Activated naive CD4-positive, alpha-beta T cell treated with anti-CD3 and anti-CD28 coated beads for 36 hours (primary cell): ENCODE measurements around the gene LTF. TPM values are rescaled to one million over a fixed set of nuclear protein-coding genes. Genes with fewer than 3 reads are reported as not detected.

Experiments
- CTCF ChIA-PET: fragments of 350-600 bp; sonication (Branson Sonifier 250); formaldehyde crosslinking; loops from one replicate; lab custom pipeline; 2021; ENCODE audit warnings: antibody characterized with exemption; lab: Charles Lee
- DNase-seq: peaks from one replicate; pipeline ENCODE4 v3.0.0-alpha.2; 2020
- H3K27ac Mint-ChIP-seq: one replicate; pipeline ENCODE4 v1.8.0; 2021; ENCODE audit warnings: mild to moderate bottlenecking, mixed read lengths
- H3K27me3 Mint-ChIP-seq: one replicate; pipeline ENCODE4 v1.8.0; 2021; ENCODE audit warnings: low read depth, mixed read lengths
- H3K36me3 Mint-ChIP-seq: one replicate; pipeline ENCODE4 v1.8.0; 2021; ENCODE audit warnings: low read depth, mixed read lengths
- H3K4me1 Mint-ChIP-seq: one replicate; pipeline ENCODE4 v1.8.0; 2021; ENCODE audit warnings: low read depth, mixed read lengths
- H3K4me3 Mint-ChIP-seq: one replicate; pipeline ENCODE4 v1.8.0; 2021; ENCODE audit warnings: mild to moderate bottlenecking, moderate library complexity, mixed read lengths
- H3K9me3 Mint-ChIP-seq: one replicate; pipeline ENCODE4 v1.8.0; 2021; ENCODE audit warnings: mixed read lengths
- intact Hi-C: fragments of 100-400 bp; cut with micrococcal nuclease; formaldehyde crosslinking; loops from one replicate; pipeline ENCODE4 v1.15.1; 2023
- total RNA-seq, 2 experiments: library from RNA; stranded (reverse); gene quantifications; one replicate each; pipeline ENCODE4 v1.2.3, GENCODE V29; 2021

Gene LTF
- total RNA-seq, 2 experiments from 2014 or later = not detected

GRCh38 chr3:46463120-46463867, 1.4 kb downstream of the LTF start:
- CTCF ChIA-PET = interaction anchor here (0.9 to 1.3 kb wide), 2 partner anchors 19 to 26 kb away, joined by 4 to 6 read pairs; no protein-coding TSS in a partner anchor
- no peak overlapping the region for H3K27ac Mint-ChIP-seq
- H3K9me3 Mint-ChIP-seq = no peaks in the 10 kb centered on the region
- H3K4me1 Mint-ChIP-seq = no peaks in the 10 kb centered on the region
- DNase-seq = no peak
- no peak overlapping the region for H3K4me3 Mint-ChIP-seq
- peaks cover 37% of the 10 kb centered on the region for H3K27me3 Mint-ChIP-seq
- intact Hi-C loops = no loop called here
- no peaks in the 10 kb centered on the region for H3K36me3 Mint-ChIP-seq

DNA sequence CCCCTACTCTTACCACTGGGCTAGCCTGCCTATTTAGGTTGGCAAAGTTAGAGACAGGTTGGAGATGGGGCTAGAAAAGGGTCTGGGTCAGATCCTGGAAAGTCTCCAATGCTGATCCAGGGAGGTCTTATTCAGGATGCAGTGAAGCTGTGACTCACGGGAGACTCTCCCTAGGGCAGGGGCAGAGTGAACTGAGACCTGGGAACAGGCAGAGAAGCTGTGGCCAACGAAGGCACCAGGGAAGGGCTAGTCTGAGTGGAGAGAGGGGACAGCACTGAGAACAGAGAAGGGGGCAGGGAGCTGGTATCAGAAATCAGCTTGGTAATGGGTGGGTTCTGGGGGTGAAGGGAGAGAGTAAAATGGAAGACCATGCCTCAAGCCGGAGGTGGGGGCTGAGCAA, 2.2 kb downstream of the LTF start:
- Mint-ChIP-seq H3K27me3 (peaks cover 37% of the 10 kb centered on the region), H3K4me1 (no peaks in the 10 kb centered on the region), H3K36me3 (no peaks in the 10 kb centered on the region), H3K9me3 (no peaks in the 10 kb centered on the region), H3K4me3 (no peak overlapping the region), H3K27ac (no peak overlapping the region)
- DNase-seq = no peak
- intact Hi-C loops = no loop called here
- CTCF ChIA-PET = interaction anchor here (0.9 to 1.3 kb wide), 4 partner anchors 10 to 27 kb away, joined by 3 to 6 read pairs (median 4); no protein-coding TSS in a partner anchor

- H3K36me3 Mint-ChIP-seq = no peaks in the 10 kb centered on the region
- no peaks in the 10 kb centered on the region for H3K9me3 Mint-ChIP-seq
- intact Hi-C loops = no loop called here
- CTCF ChIA-PET = interaction anchor here (0.9 to 1.3 kb wide), 4 partner anchors 10 to 28 kb away, joined by 3 to 6 read pairs (median 4); no protein-coding TSS in a partner anchor
- no peak overlapping the region for H3K4me3 Mint-ChIP-seq
- DNase-seq = no peak
- H3K27me3 Mint-ChIP-seq = peaks cover 37% of the 10 kb centered on the region
- no peak overlapping the region for H3K27ac Mint-ChIP-seq
- no peaks in the 10 kb centered on the region for H3K4me1 Mint-ChIP-seq
Observed at GRCh38 chr3:46462111-46462510, 2.6 kb downstream of the LTF start.

DNA sequence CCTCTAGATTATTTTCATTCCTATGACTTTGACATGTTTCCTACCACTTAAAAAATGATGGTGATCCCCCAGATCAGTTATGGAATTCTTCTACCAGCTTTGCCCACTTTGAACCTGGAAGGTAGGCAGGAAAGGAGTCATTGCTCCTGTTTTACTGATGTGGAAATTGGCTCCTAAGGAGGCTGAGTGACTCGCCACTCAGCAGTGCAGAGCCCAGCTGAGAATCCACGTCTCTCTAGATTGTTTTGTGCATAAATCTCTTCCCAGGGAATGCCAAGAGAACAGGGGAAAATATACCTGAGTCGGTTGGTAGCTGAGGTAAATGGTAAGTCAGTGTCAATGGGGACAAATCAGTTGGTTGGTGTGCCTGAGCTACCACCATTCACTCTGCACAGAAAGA, 4.7 kb downstream of the LTF start:
- Mint-ChIP-seq H3K4me1 (no peaks in the 10 kb centered on the region), H3K27ac (no peak overlapping the region), H3K9me3 (no peaks in the 10 kb centered on the region), H3K27me3 (peaks cover 29% of the 10 kb centered on the region), H3K4me3 (no peak overlapping the region), H3K36me3 (no peaks in the 10 kb centered on the region)
- CTCF ChIA-PET = no interaction called here
- no peak for DNase-seq
- intact Hi-C loops = no loop called here

- CTCF ChIA-PET = no interaction called here
- no peaks in the 10 kb centered on the region for H3K9me3 Mint-ChIP-seq
Observed at GRCh38 chr3:46456118-46456517, 8.6 kb downstream of the LTF start.

GRCh38 chr3:46455231-46456115, 9.2 kb downstream of the LTF start:
- H3K27me3 Mint-ChIP-seq = peaks cover 2% of the 10 kb centered on the region
- no peaks in the 10 kb centered on the region for H3K4me1 Mint-ChIP-seq
- intact Hi-C loops = no loop called here
- no peaks in the 10 kb centered on the region for H3K9me3 Mint-ChIP-seq
- no peak for DNase-seq
- H3K27ac Mint-ChIP-seq = no peak overlapping the region
- no peak overlapping the region for H3K4me3 Mint-ChIP-seq
- no peaks in the 10 kb centered on the region for H3K36me3 Mint-ChIP-seq
- CTCF ChIA-PET = no interaction called here

More at GRCh38 chr3:46456118-46456517, 8.6 kb downstream of the LTF start:
- DNase-seq = no peak
- Mint-ChIP-seq H3K4me3 (no peak overlapping the region), H3K4me1 (no peaks in the 10 kb centered on the region), H3K36me3 (no peaks in the 10 kb centered on the region), H3K27me3 (peaks cover 2% of the 10 kb centered on the region), H3K27ac (no peak overlapping the region)
- intact Hi-C loops = no loop called here

- no peak overlapping the region for H3K4me3 Mint-ChIP-seq
- H3K27ac Mint-ChIP-seq = no peak overlapping the region
- H3K9me3 Mint-ChIP-seq = no peaks in the 10 kb centered on the region
- H3K36me3 Mint-ChIP-seq = no peaks in the 10 kb centered on the region
- no peak for DNase-seq
- intact Hi-C loops = no loop called here
- H3K4me1 Mint-ChIP-seq = no peaks in the 10 kb centered on the region
- peaks cover 2% of the 10 kb centered on the region for H3K27me3 Mint-ChIP-seq
- CTCF ChIA-PET = no interaction called here
Observed at GRCh38 chr3:46454606-46455005, 10.1 kb downstream of the LTF start.

DNA sequence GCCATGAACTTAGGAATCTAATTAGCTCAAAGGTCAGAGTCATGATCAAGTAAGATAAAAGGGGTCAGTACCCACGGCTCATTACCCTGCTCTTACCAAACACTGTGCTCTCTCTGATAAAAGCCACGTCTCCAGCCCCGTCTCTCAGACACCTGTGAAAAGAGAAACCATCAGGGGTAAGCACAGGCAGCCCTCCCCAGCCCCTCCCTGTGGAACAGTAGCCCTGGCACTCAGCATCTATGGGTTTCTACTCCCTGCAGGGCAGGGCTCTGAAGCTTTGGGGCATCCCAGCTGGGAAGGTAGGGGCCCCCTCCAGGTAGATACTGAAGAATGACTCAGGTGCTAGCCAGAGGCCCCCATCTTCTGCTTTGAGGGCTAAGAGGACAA, 10.5 kb downstream of the LTF start:
- peaks cover 2% of the 10 kb centered on the region for H3K27me3 Mint-ChIP-seq
- H3K4me3 Mint-ChIP-seq = no peak overlapping the region
- intact Hi-C loops = no loop called here
- H3K9me3 Mint-ChIP-seq = no peaks in the 10 kb centered on the region
- no peaks in the 10 kb centered on the region for H3K4me1 Mint-ChIP-seq
- no peak for DNase-seq
- CTCF ChIA-PET = no interaction called here
- H3K36me3 Mint-ChIP-seq = no peaks in the 10 kb centered on the region
- no peak overlapping the region for H3K27ac Mint-ChIP-seq

- H3K36me3 Mint-ChIP-seq = no peaks in the 10 kb centered on the region
- H3K4me3 Mint-ChIP-seq = no peak overlapping the region
- H3K27ac Mint-ChIP-seq = no peak overlapping the region
- H3K9me3 Mint-ChIP-seq = no peaks in the 10 kb centered on the region
- H3K27me3 Mint-ChIP-seq = peaks cover 2% of the 10 kb centered on the region
- CTCF ChIA-PET = no interaction called here
- DNase-seq = no peak
- no peaks in the 10 kb centered on the region for H3K4me1 Mint-ChIP-seq
- intact Hi-C loops = no loop called here
Observed at GRCh38 chr3:46453526-46454208, 11.0 kb downstream of the LTF start.

DNA sequence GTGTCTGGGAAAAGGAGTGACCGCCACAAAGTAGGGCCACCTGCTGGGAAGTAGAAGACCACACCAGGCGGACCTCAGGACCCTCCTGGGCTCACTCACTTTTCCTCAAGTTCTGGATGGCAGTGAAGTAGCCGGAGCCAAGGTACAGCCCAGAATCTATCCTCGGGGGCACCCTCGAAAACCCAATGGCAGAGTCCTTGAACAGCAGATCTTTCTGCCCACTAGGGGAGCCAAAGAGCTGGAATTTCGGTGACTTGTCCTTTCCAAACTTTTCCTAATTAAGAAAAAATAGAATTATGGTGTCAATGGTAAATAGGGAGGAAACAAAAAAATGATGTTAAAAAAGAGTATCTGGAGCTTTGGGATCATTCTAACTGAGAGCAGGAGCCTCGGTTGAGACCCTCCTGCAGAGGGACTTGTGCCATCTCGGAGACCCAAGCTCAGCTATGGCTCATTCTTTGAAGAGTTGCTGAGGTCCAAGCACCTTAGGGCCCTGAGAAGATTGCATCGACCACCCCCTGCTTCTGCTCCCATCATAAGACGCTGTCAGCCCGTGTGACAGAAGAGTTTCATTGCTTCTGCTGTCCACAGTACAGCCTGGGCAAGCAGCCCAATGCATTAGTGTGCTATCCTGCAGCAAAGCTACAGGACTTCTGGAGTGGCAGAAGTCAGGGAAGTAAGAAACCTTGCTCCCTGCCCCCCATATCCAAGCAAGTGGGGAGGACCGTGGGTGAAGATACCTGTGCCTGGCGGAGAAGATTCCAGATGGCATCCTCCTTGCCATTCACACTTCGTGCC, 14.8 kb downstream of the LTF start:
- CTCF ChIA-PET = interaction anchor here (0.7 to 2.1 kb wide), 5 partner anchors 14 to 230 kb away, joined by 3 to 7 read pairs (median 4); no protein-coding TSS in a partner anchor
- Mint-ChIP-seq H3K36me3 (no peaks in the 10 kb centered on the region), H3K4me3 (no peak overlapping the region), H3K9me3 (no peaks in the 10 kb centered on the region), H3K4me1 (no peaks in the 10 kb centered on the region), H3K27ac (no peak overlapping the region), H3K27me3 (peaks cover 2% of the 10 kb centered on the region)
- intact Hi-C loops = no loop called here
- no peak for DNase-seq

- H3K4me3 Mint-ChIP-seq = no peak overlapping the region
- no peaks in the 10 kb centered on the region for H3K4me1 Mint-ChIP-seq
- intact Hi-C loops = no loop called here
- H3K27ac Mint-ChIP-seq = no peak overlapping the region
- H3K36me3 Mint-ChIP-seq = no peaks in the 10 kb centered on the region
- CTCF ChIA-PET = interaction anchor here (2.1 kb wide), 1 partner anchor 181 kb away, joined by 7 read pairs; no protein-coding TSS in a partner anchor
- H3K9me3 Mint-ChIP-seq = no peaks in the 10 kb centered on the region
- peaks cover 2% of the 10 kb centered on the region for H3K27me3 Mint-ChIP-seq
- no peak for DNase-seq
Observed at GRCh38 chr3:46448721-46449120, 16.0 kb downstream of the LTF start.
